Measurements from ENCODE around the gene TRIM17.

DNA sequence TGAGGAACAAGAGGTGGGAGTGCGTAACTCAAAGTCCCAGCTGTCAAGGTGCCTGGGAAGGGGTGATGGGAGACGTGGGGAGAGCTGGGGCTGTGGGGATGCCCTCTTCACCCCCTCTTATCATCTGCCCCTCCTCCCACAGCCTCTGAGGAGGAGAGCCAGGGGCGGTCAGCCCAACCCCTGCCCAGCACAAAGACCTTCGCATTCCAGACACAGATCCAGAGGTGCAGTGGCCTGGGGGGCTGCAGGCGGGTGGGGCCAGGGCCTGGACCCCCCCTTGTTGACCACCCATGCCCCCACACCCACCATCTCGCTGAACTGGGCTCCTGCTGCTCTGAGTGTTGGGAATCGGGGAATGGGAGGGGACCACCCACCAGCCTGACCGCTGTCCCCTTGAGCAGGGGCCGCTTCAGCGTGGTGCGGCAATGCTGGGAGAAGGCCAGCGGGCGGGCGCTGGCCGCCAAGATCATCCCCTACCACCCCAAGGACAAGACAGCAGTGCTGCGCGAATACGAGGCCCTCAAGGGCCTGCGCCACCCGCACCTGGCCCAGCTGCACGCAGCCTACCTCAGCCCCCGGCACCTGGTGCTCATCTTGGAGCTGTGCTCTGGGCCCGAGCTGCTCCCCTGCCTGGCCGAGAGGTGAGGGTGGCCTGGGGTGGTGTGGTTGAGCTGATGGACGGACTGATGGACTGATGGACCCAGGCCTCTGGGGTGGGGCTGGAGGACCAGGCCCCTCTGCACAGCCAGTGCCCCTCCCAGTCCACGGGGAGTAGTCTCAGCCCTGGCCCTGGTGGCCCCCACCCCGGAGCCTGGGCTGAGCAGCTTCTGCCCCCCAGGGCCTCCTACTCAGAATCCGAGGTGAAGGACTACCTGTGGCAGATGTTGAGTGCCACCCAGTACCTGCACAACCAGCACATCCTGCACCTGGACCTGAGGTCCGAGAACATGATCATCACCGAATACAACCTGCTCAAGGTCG lies 39.7 kb downstream of the TRIM17 start:
- no peak for TF ChIP-seq EZH2phosphoT487 (IDR thresholded peaks at IDR 0.05; ENCODE audit: borderline replicate concordance, low read length)
- TF ChIP-seq EZH2 (IDR thresholded peaks at IDR 0.05; ENCODE audit: low read length, unreplicated experiment): no peak

All from PC-3 (cell line).